H9 (cell line): ENCODE data around the gene UBE2Z. TPM values are rescaled to one million over a fixed set of nuclear protein-coding genes. Genes with fewer than 3 reads are reported as not detected.
A peak's percentile ranks its signal among the peaks of the same experiment; 100 is the strongest.

Experiments
- DNase-seq: peaks from one replicate; pipeline ENCODE4 v3.0.0-alpha.2; 2017
- H2AFZ ChIP-seq: one replicate; pipeline ENCODE4 v1.6.1; 2013; ENCODE audit warnings: mild to moderate bottlenecking, low read length, control low read depth, moderate library complexity
- H2AK5ac ChIP-seq: 2 replicates; pipeline ENCODE4 v1.6.1; 2013; ENCODE audit warnings: low read length, control low read depth, mixed read lengths; ENCODE audit not compliant: insufficient read length
- H2BK120ac ChIP-seq: one replicate; pipeline ENCODE4 v1.6.1; 2013; ENCODE audit warnings: low read depth, mild to moderate bottlenecking, low read length, control low read depth, inconsistent platforms; ENCODE audit not compliant: poor library complexity, severe bottlenecking
- H2BK12ac ChIP-seq: 2 replicates; pipeline ENCODE4 v1.6.1; 2013; ENCODE audit warnings: low read length, control low read depth, mixed read lengths, low read depth; ENCODE audit not compliant: insufficient read length
- H2BK15ac ChIP-seq: 2 replicates; pipeline ENCODE4 v1.6.1; 2013; ENCODE audit warnings: low read depth, low read length, control low read depth
- H2BK20ac ChIP-seq: one replicate; pipeline ENCODE4 v1.6.1; 2013; ENCODE audit warnings: low read depth, mild to moderate bottlenecking, low read length, control low read depth, inconsistent platforms; ENCODE audit not compliant: poor library complexity, severe bottlenecking
- H2BK5ac ChIP-seq: 2 replicates; pipeline ENCODE4 v1.6.1; 2013; ENCODE audit warnings: low read length, control low read depth, mixed read lengths; ENCODE audit not compliant: insufficient read length
- H3K14ac ChIP-seq: 2 replicates; pipeline ENCODE4 v1.6.1; 2013; ENCODE audit warnings: low read length, control low read depth; ENCODE audit not compliant: insufficient read depth
- H3K18ac ChIP-seq: 2 replicates; pipeline ENCODE4 v1.6.1; 2013; ENCODE audit warnings: low read depth, mild to moderate bottlenecking, mixed read lengths, low read length, control low read depth; ENCODE audit not compliant: insufficient read length
- H3K23ac ChIP-seq: 2 replicates; pipeline ENCODE4 v1.6.1; 2013; ENCODE audit warnings: low read length, control low read depth, mixed read lengths, low read depth; ENCODE audit not compliant: insufficient read length
- H3K23me2 ChIP-seq: 2 replicates; pipeline ENCODE4 v1.6.1; 2013; ENCODE audit warnings: low read depth, mild to moderate bottlenecking, mixed read lengths, low read length, control low read depth; ENCODE audit not compliant: insufficient read length, poor library complexity, severe bottlenecking
- H3K27ac ChIP-seq: 2 replicates; pipeline ENCODE4 v1.5.1; 2013; ENCODE audit warnings: low read length, control low read depth, mixed read lengths, low read depth; ENCODE audit not compliant: insufficient read length
- H3K27me3 ChIP-seq: 2 replicates; pipeline ENCODE4 v1.6.1; 2013; ENCODE audit warnings: low read length, control low read depth, inconsistent platforms; ENCODE audit not compliant: insufficient read depth
- H3K4ac ChIP-seq: 2 replicates; pipeline ENCODE4 v1.6.1; 2013; ENCODE audit warnings: low read depth, mild to moderate bottlenecking, control low read depth, inconsistent platforms, low read length, moderate library complexity
- H3K4me1 ChIP-seq: 2 replicates; pipeline ENCODE4 v1.6.1; 2013; ENCODE audit warnings: low read length, control low read depth, inconsistent platforms; ENCODE audit not compliant: insufficient read depth
- H3K4me2 ChIP-seq: 2 replicates; pipeline ENCODE4 v1.6.1; 2013; ENCODE audit warnings: low read length, control low read depth, mixed read lengths; ENCODE audit not compliant: insufficient read length, insufficient read depth
- H3K56ac ChIP-seq: 2 replicates; pipeline ENCODE4 v1.6.1; 2013; ENCODE audit warnings: low read depth, mild to moderate bottlenecking, mixed read lengths, low read length, control low read depth; ENCODE audit not compliant: insufficient read length
- H3K79me1 ChIP-seq: 2 replicates; pipeline ENCODE4 v1.6.1; 2013; ENCODE audit warnings: low read depth, mild to moderate bottlenecking, moderate library complexity, low read length, control low read depth, inconsistent platforms; ENCODE audit not compliant: insufficient read depth, poor library complexity, severe bottlenecking
- H3K79me2 ChIP-seq: 2 replicates; pipeline ENCODE4 v1.6.1; 2013; ENCODE audit warnings: low read length, control low read depth, inconsistent platforms; ENCODE audit not compliant: insufficient read depth
- H3K9ac ChIP-seq: 2 replicates; pipeline ENCODE4 v1.6.1; 2013; ENCODE audit warnings: low read length, control low read depth, mixed read lengths; ENCODE audit not compliant: insufficient read length; ENCODE audit errors: extremely low read depth
- H3K9me3 ChIP-seq: one replicate; pipeline ENCODE4 v1.6.1; 2013; ENCODE audit warnings: low read depth, low read length, inconsistent platforms; ENCODE audit not compliant: control insufficient read depth
- H3T11ph ChIP-seq: one replicate; pipeline ENCODE4 v1.6.1; 2013; ENCODE audit warnings: mild to moderate bottlenecking, low read length, control low read depth, inconsistent platforms
- H4K20me1 ChIP-seq: one replicate; pipeline ENCODE4 v1.6.1; 2013; ENCODE audit not compliant: control insufficient read depth, insufficient read length, insufficient read depth
- H4K5ac ChIP-seq: 2 replicates; pipeline ENCODE4 v1.6.1; 2013; ENCODE audit warnings: low read depth, mild to moderate bottlenecking, mixed read lengths, low read length, control low read depth; ENCODE audit not compliant: insufficient read length
- H4K8ac ChIP-seq: replicated peaks from 2 replicates; pipeline ENCODE4 v1.6.1; 2013; ENCODE audit warnings: low read length, control low read depth, mixed read lengths, low read depth; ENCODE audit not compliant: insufficient read length
- H4K91ac ChIP-seq: 2 replicates; pipeline ENCODE4 v1.6.1; 2013; ENCODE audit warnings: low read depth, mild to moderate bottlenecking, moderate library complexity, mixed read lengths, low read length, control low read depth; ENCODE audit not compliant: insufficient read length
- H3K27ac Mint-ChIP-seq, 3 experiments: 2 replicates in 2 of 3; 3 replicates in 1 of 3; pipeline ENCODE4 v1.8.0; 2020 to 2021; ENCODE audit warnings: mixed read lengths in 3 of 3, mild to moderate bottlenecking in 1 of 3, moderate library complexity in 1 of 3
- H3K27me3 Mint-ChIP-seq: 2 replicates; pipeline ENCODE4 v1.8.0; 2021; ENCODE audit warnings: low read depth, mild to moderate bottlenecking, moderate library complexity, mixed read lengths
- H3K36me3 Mint-ChIP-seq, 3 experiments: 2 replicates in 2 of 3; 3 replicates in 1 of 3; pipeline ENCODE4 v1.8.0; 2020 to 2021; ENCODE audit warnings: low read depth in 3 of 3, mixed read lengths in 3 of 3; ENCODE audit not compliant: insufficient read depth in 1 of 3
- H3K4me1 Mint-ChIP-seq, 2 experiments: 2 replicates each; pipeline ENCODE4 v1.8.0; 2020; ENCODE audit warnings: mixed read lengths in 2 of 2
- H3K4me3 Mint-ChIP-seq, 2 experiments: 2 replicates in 1 of 2; 3 replicates in 1 of 2; pipeline ENCODE4 v1.8.0; 2020 to 2021; ENCODE audit warnings: mild to moderate bottlenecking in 2 of 2, mixed read lengths in 2 of 2, moderate library complexity in 1 of 2
- H3K9me3 Mint-ChIP-seq, 2 experiments: 2 replicates in 1 of 2; 3 replicates in 1 of 2; pipeline ENCODE4 v1.8.0; 2020; ENCODE audit warnings: mild to moderate bottlenecking in 2 of 2, mixed read lengths in 2 of 2, moderate library complexity in 1 of 2
- CTCF ChIP-seq: fragments of 200-600 bp; sonication (generic); conservative IDR thresholded peaks from 3 replicates; pipeline ENCODE4 v1.8.0; 2021; ENCODE audit warnings: antibody characterized with exemption, mild to moderate bottlenecking
- WGBS: extraction: QIAGEN DNeasy Blood & Tissue Kit; methylation state at CpG from one replicate; pipeline ENCODE4 v1.1.7; 2013; ENCODE audit warnings: missing lambda C conversion rate, low lambda C conversion rate, mixed read lengths; ENCODE audit not compliant: insufficient read length; ENCODE audit errors: extremely low coverage; 5-methylcytosine and 5-hydroxymethylcytosine counted together
- total RNA-seq: library from RNA; stranded (reverse); gene quantifications from 2 replicates; pipeline ENCODE4 v1.2.1, GENCODE V29; 2021

The UBE2Z gene
- total RNA-seq, 1 experiment from 2014 or later, result 80.0 TPM

- Mint-ChIP-seq H3K4me1 (peaks cover 25 to 26% of the 10 kb centered on the region in 2 experiments), H3K27me3 (no peaks in the 10 kb centered on the region), H3K9me3 (no peaks in the 10 kb centered on the region), H3K4me3 (peak overlapping the region; percentile 89 to 93), H3K27ac (peak overlapping the region; percentile 97 to 98 (median 98)), H3K36me3 (peaks cover 20 to 33% (median 32%) of the 10 kb centered on the region in 3 experiments)
- H3K79me1 ChIP-seq, result peaks cover 9% of the 10 kb centered on the region
- peak overlapping the region; percentile 85 for H3K56ac ChIP-seq
- no peak for DNase-seq
- no peak overlapping the region for H2BK120ac ChIP-seq
- peaks cover 2% of the 10 kb centered on the region for H4K20me1 ChIP-seq
- H3K4ac ChIP-seq, result no peak overlapping the region
- no peak overlapping the region for H3T11ph ChIP-seq
- peaks cover 27% of the 10 kb centered on the region for H3K79me2 ChIP-seq
- no peak overlapping the region for H4K8ac ChIP-seq
- H3K4me1 ChIP-seq, result peaks cover 7% of the 10 kb centered on the region; the same call in 1 of the 2 replicates
- H3K23ac ChIP-seq, result no peak overlapping the region
- peak overlapping the region; percentile 80 for H2BK5ac ChIP-seq
- peak overlapping the region; percentile 97; the same call in 1 of the 2 replicates for H3K14ac ChIP-seq
- no peak overlapping the region for H2AFZ ChIP-seq
- peak overlapping the region; percentile 46 for H2BK12ac ChIP-seq
- no peak overlapping the region for H2BK20ac ChIP-seq
- 0 out of 2 replicates have a peak overlapping the region, but pooled peaks have one; percentile 72 for H2BK15ac ChIP-seq
- H4K5ac ChIP-seq, result peak overlapping the region; percentile 56
- H3K9me3 ChIP-seq, result no peaks in the 10 kb centered on the region
- H3K27me3 ChIP-seq, result no peaks in the 10 kb centered on the region
- no peak overlapping the region for H4K91ac ChIP-seq
- peak overlapping the region; percentile 73 for H3K9ac ChIP-seq
- peaks cover 7% of the 10 kb centered on the region for H3K23me2 ChIP-seq
- peak overlapping the region; percentile 95 for H3K4me2 ChIP-seq
- H2AK5ac ChIP-seq, result no peak overlapping the region
- no peak for TF ChIP-seq CTCF
- peak overlapping the region; percentile 91 for H3K18ac ChIP-seq
- peak overlapping the region; percentile 87 for H3K27ac ChIP-seq
- WGBS, result no CpG with 5 or more reads among the region's 2 CpGs
These were observed 527 bp upstream of the UBE2Z start for GRCh38 chr17:48907713-48908046.
